ENCODE results near the gene UAP1L1. TPM values are rescaled to one million over a fixed set of nuclear protein-coding genes. Genes with fewer than 3 reads are reported as not detected.
A peak's percentile ranks its signal among the peaks of the same experiment; 100 is the strongest.

The UAP1L1 gene
- total RNA-seq = 1 to 10 TPM; 2.6 to 4.5 TPM
- 3.2 TPM for polyA plus RNA-seq (2013, experiment 1 of 2)
- 2.1 TPM for polyA plus RNA-seq (2013, experiment 2 of 2)
- long read RNA-seq, experiment 1 = 0 reads
- long read RNA-seq, experiment 2, partial matches to known transcripts = 0 of 3 reads
- long read RNA-seq, experiment 2, other reads (novel, unspliced or antisense) = 2 of 3 reads
- long read RNA-seq, experiment 3, partial matches to known transcripts = 3 of 7 reads
- long read RNA-seq, experiment 3, other reads (novel, unspliced or antisense) = 3 of 7 reads
- long read RNA-seq, experiment 4 = 0 reads

GRCh38 chr9:137077010-137077747, at the start of gene UAP1L1:
Gene UAP1L1, plus strand, starts transcription at chr9:137077517. Its CDS starts 16 bp downstream, at chr9:137077533.
- peak; percentile 74 for DNase-seq
- H3K27ac Mint-ChIP-seq = no peak within 1 kb of the TSS
- 8% methylated on average over 30 to 86 of the region's 87 CpGs for WGBS, 2 experiments (ENCODE audit: insufficient coverage in 1 of 2, insufficient read length in 1 of 2)

GRCh38 chr9:137028263-137029057, 48.9 kb upstream of the UAP1L1 start:
- Histone ChIP-seq H3K4me3 (ENCODE audit: low read length) (peak overlapping the region; percentile 81), H3K27me3 (ENCODE audit: control insufficient read depth, insufficient read depth, low read length, poor library complexity, severe bottlenecking) (peaks cover 17% of the 10 kb centered on the region), H3K9ac (ENCODE audit: extremely low read depth, low read length, poor library complexity, severe bottlenecking) (no peak overlapping the region), H3K27ac (ENCODE audit: low read depth, low read length) (no peak overlapping the region), H3K36me3 (ENCODE audit: control insufficient read depth, insufficient read depth, low read length) (no peaks in the 10 kb centered on the region), H3K9me3 (ENCODE audit: control insufficient read depth, low read length) (no peaks in the 10 kb centered on the region), H3K4me1 (ENCODE audit: control insufficient read depth, insufficient read depth, low read length) (no peaks in the 10 kb centered on the region)
- peak; percentile 83 for DNase-seq
- Mint-ChIP-seq H3K27ac (no peak overlapping the region), H3K4me1 (no peaks in the 10 kb centered on the region), H3K36me3 (ENCODE audit: low read depth) (no peaks in the 10 kb centered on the region), H3K9me3 (no peaks in the 10 kb centered on the region), H3K27me3 (ENCODE audit: insufficient read depth) (peaks cover 16% of the 10 kb centered on the region), H3K4me3 (peak overlapping the region; percentile 44)
- whole genome bisulfite sequencing, 2 experiments (ENCODE audit: insufficient coverage in 1 of 2, insufficient read length in 1 of 2) = 4 to 6% methylated on average over 43 to 98 of the region's 98 CpGs
- TF ChIP-seq CTCF (conservative IDR thresholded peaks at IDR 0.05) = peak; percentile 18

More at GRCh38 chr9:137077010-137077747, at the start of gene UAP1L1:
- no peaks in the 10 kb centered on the region for H3K36me3 Mint-ChIP-seq (ENCODE audit: low read depth)
- peaks cover 43% of the 10 kb centered on the region for H3K27me3 Mint-ChIP-seq (ENCODE audit: insufficient read depth)
- Histone ChIP-seq H3K27ac (ENCODE audit: low read depth, low read length) (no peak within 1 kb of the TSS), H3K4me1 (ENCODE audit: control insufficient read depth, insufficient read depth, low read length) (no peaks in the 10 kb centered on the region), H3K4me3 (ENCODE audit: low read length) (peak within 1 kb of the TSS; percentile 56), H3K36me3 (ENCODE audit: control insufficient read depth, insufficient read depth, low read length) (no peaks in the 10 kb centered on the region), H3K9ac (ENCODE audit: extremely low read depth, low read length, poor library complexity, severe bottlenecking) (no peak within 1 kb of the TSS), H3K27me3 (ENCODE audit: control insufficient read depth, insufficient read depth, low read length, poor library complexity, severe bottlenecking) (peaks cover 37% of the 10 kb centered on the region), H3K9me3 (ENCODE audit: control insufficient read depth, low read length) (no peaks in the 10 kb centered on the region)
- H3K4me1 Mint-ChIP-seq = no peaks in the 10 kb centered on the region
- H3K4me3 Mint-ChIP-seq = peak within 1 kb of the TSS; percentile 50
- no peak for TF ChIP-seq CTCF (conservative IDR thresholded peaks at IDR 0.05)
- no peaks in the 10 kb centered on the region for H3K9me3 Mint-ChIP-seq
